GM10266 (cell line): ENCODE measurements around the gene GPR137B.

ENCODE experiments used
- DNase-seq: peaks from one replicate; pipeline ENCODE4 v3.0.0; 2012; ENCODE audit errors: extremely low spot score
- TF ChIP-seq, protein P1 (sequence below): IDR thresholded peaks from 2 replicates; pipeline ENCODE4 v1.5.1; 2012; ENCODE audit warnings: mild to moderate bottlenecking, low read depth; ENCODE audit not compliant: control insufficient read depth, insufficient read depth; ENCODE audit errors: missing control alignments

The GPR137B gene

DNA sequence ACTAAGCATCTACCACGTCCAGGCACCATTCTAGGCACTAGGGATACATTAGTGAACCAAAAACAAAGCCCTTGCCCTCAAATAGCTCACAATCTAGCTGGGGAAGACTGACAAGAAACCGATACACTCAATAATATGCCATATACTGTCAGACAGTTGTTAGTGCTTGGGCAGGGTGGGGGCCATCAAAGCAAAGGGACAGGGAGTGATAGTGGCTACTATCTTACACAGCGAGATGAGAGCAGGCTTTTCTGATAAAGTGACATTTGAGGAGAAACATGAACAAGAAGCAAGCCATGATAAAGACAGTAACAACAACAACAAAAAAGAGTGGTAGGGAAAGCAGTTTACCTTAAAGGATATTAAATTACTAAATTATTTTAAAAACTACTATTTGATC lies 98.3 kb downstream of the GPR137B start:
- DNase-seq = no peak
- TF ChIP-seq, protein P1, sequence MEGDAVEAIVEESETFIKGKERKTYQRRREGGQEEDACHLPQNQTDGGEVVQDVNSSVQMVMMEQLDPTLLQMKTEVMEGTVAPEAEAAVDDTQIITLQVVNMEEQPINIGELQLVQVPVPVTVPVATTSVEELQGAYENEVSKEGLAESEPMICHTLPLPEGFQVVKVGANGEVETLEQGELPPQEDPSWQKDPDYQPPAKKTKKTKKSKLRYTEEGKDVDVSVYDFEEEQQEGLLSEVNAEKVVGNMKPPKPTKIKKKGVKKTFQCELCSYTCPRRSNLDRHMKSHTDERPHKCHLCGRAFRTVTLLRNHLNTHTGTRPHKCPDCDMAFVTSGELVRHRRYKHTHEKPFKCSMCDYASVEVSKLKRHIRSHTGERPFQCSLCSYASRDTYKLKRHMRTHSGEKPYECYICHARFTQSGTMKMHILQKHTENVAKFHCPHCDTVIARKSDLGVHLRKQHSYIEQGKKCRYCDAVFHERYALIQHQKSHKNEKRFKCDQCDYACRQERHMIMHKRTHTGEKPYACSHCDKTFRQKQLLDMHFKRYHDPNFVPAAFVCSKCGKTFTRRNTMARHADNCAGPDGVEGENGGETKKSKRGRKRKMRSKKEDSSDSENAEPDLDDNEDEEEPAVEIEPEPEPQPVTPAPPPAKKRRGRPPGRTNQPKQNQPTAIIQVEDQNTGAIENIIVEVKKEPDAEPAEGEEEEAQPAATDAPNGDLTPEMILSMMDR = no peak

DNA sequence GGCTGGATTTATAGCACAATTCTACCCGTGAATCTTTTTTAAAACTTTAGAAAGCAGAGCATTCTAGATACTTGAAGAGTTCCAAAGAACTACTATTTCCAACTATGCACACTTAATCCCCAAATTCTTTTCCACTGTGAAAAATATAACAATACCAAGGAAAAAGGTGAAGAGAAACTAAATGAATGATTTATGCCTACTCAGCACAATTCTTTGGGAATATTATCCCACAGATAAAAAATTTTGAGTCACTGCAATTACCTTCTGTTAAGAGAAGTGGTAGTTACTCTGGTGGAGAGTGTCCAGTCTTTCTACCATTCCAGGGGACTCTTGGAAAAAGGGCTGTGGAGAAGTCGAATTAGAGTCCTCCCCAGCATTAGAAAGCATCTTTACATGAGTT lies 100.2 kb downstream of the GPR137B start:
- TF ChIP-seq, protein P1 = no peak
- DNase-seq = no peak

DNA sequence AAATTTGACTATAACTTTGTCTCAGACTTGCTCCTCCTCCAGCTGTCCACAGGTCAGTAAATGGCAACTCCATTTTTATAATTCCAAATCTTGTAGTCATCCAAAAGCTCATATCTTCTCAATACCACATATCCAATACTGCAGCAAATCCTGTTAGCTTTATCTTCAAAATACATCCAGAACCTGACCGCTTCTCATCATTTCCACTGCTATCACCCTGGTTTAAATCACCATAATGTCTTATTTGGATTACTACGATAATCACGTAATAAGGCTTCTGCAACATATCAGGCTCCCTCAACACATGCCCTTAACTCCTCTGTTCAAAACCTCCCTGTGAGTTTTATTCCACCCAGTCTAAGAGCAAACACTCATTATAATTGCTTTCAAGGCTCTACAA lies 104.9 kb downstream of the GPR137B start:
- DNase-seq = no peak
- TF ChIP-seq, protein P1 = no peak

DNA sequence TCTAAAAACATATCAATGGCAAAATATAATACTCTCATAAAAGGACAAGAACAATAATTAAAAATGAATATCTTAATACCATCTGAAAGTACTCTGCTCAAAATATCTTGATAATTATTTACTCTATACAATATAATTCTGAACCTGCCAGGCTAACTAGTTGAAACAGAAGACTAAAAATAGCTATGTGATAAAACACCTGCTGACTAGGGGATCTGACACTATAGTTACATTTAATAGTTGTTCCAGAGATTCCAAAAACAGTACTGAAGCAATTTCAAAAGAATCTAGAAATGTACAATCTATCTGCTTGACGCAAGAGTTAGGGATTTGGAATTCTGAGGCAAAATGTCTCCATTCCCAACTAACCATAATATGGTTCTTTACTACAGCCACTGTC lies 109.2 kb downstream of the GPR137B start:
- DNase-seq = no peak
- TF ChIP-seq, protein P1 = no peak

DNA sequence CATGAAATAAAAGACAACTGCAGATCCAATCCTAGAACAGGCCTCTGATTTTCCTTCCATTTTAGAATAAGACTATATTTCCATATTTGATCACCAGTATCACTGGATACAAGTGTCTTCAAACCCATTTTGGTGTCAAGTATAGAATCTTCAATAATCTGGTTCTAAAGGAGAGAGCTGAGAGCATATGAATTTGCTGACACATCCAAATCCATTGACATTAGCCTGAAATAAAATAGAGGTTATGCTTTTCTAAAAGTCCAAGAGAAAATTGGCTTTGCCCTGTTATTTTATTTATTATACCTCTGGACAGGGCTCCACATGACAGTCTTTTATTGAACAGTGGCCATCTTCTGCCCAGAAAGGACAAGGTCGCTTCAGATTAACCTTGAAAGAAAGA lies 110.8 kb downstream of the GPR137B start:
- TF ChIP-seq, protein P1 = no peak
- no peak for DNase-seq

DNA sequence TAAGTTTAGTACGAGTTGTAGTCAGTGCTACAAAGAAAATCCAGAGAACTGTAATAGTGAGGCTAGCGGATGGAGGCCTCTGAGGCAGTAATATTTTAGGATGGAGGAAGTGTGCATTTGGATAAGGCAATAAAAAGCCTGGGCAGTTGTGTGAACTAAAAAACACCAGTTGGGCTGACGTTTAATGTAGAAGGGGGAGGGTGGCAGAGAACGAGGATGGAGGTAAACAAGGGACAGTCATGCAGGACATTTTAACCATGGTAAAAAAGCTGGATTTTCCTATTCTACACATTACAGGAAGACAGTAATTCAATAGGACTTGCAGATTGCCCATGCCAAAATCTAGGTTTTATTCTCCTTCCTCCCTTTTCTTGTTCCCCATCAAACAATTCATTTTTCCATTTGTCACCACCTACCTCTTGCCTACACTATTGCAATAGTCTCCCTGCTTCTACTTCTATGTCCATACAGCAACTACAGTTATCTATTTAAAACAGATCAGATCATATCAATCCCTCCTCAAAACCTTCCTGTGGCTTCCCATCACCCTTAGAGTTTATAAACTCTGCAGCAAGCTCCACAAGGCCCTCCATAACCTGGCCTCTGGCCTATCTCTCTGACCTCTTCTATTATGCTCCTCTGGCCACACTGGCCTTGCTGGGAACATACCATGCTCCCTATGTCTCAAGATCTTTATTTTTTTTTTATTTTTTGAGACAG lies 111.7 kb downstream of the GPR137B start:
- DNase-seq = no peak
- TF ChIP-seq, protein P1 = no peak

DNA sequence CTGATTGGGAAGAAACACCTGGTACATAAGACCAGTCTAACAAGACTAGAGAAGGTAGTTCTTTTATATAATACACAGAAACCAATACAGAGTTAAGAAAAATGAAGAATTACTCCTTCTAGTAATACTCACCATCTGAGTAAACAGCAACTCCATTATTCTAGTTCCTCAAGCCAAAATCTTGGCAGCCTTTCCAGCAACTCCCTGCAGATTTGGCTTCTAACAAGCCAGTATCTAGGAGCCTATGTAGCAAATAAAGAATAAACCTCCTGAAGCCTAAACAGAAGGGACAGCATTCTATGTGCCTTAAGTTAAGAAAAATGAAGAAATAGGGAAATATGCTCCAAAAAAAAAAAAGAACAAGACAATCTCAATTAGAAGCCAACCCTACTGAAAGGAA lies 114.9 kb downstream of the GPR137B start:
- TF ChIP-seq, protein P1 = no peak
- no peak for DNase-seq
